ENCODE measurements around the gene PTPN7.

The PTPN7 gene

DNA sequence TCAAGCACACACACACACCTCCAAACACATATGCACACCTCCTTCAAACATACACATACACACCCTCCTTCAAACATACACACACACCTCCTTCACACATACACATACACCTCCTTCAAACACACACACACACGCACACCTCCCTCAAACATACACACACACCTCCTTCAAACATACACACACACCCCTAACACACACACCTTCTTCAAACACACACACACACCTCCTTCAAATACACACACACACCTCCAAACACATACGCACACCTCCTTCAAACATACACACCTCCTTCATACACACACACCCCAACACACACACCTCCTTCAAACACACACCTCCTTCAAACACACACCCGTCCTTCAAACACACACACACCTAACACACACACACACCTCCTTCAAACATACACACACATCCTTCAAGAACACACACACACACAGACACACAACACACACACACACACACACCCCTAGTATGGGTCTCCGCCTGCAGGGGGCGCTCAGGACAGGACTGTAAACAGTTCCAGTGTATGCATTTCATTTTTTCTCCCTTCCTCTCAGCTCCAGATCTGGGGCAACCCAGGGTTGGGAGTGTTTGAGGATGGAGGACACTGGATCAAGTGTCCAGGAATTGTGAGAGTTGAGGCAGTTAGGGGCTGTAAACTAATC, 45.3 kb upstream of the PTPN7 start:
- H3K4me1 ChIP-seq (ENCODE audit: control insufficient read depth, insufficient read depth, low read length): no peaks in the 10 kb centered on the region
- ChIA-PET CTCF (interaction anchor here (0.7 to 1.9 kb wide), 8 partner anchors 13 to 185 kb away, joined by 3 to 9 read pairs (median 4); no protein-coding TSS in a partner anchor), POLR2A (no interaction called here)
- no peaks in the 10 kb centered on the region for H3K9me3 ChIP-seq (ENCODE audit: control insufficient read depth, insufficient read depth, low read depth, low read length)
- no peak overlapping the region for H3K27ac ChIP-seq (ENCODE audit: extremely low read depth, low read depth, low read length)
- H3K36me3 ChIP-seq (ENCODE audit: control insufficient read depth in 2 of 2, insufficient read depth in 1 of 2, low read length in 2 of 2): no peaks in the 10 kb centered on the region
- no peak overlapping the region for H3K4me3 ChIP-seq (ENCODE audit: low read depth, low read length)
- TF ChIP-seq ZBTB48 (tag by site-specific recombination; IDR thresholded peaks at IDR 0.05) (0 out of 2 replicates have a peak, but pooled peaks have one; percentile 30), ZNF311 (tag by site-specific recombination; IDR thresholded peaks at IDR 0.05; ENCODE audit: borderline replicate concordance) (peak; percentile 58; the same call in 1 of the 2 replicates), ZNF416 (tag by site-specific recombination; IDR thresholded peaks at IDR 0.05) (no peak; the same call in 1 of the 2 replicates), ZNF221 (tag by site-specific recombination; IDR thresholded peaks at IDR 0.05; ENCODE audit: borderline replicate concordance) (no peak), ZNF155 (tag by site-specific recombination; IDR thresholded peaks at IDR 0.05) (no peak), ZNF777 (tag by site-specific recombination; IDR thresholded peaks at IDR 0.05; ENCODE audit: borderline replicate concordance) (no peak), ZNF560 (tag by site-specific recombination; IDR thresholded peaks at IDR 0.05; ENCODE audit: borderline replicate concordance) (0 out of 2 replicates have a peak, but pooled peaks have one; percentile 16), ZNF621 (tag by site-specific recombination; IDR thresholded peaks at IDR 0.05) (peak; percentile 30; the same call in 1 of the 2 replicates), PRDM4 (tag by site-specific recombination; IDR thresholded peaks at IDR 0.05) (no peak), ZNF19 (tag by site-specific recombination; IDR thresholded peaks at IDR 0.05; ENCODE audit: low read depth) (no peak), ZNF248 (tag by site-specific recombination; IDR thresholded peaks at IDR 0.05) (0 out of 2 replicates have a peak, but pooled peaks have one; percentile 83), ZIC2 (tag by site-specific recombination; IDR thresholded peaks at IDR 0.05) (no peak), ZNF785 (tag by site-specific recombination; IDR thresholded peaks at IDR 0.05) (peak; percentile 85; the same call in 1 of the 2 replicates), SCRT1 (tag by site-specific recombination; IDR thresholded peaks at IDR 0.05; ENCODE audit: borderline replicate concordance) (0 out of 2 replicates have a peak, but pooled peaks have one; percentile 10), ZNF521 (tag by site-specific recombination; IDR thresholded peaks at IDR 0.05) (0 out of 2 replicates have a peak, but pooled peaks have one; percentile 11), ZNF585B (tag by site-specific recombination; IDR thresholded peaks at IDR 0.05) (no peak), ZNF580 (tag by site-specific recombination; IDR thresholded peaks at IDR 0.05) (peak; percentile 70; the same call in 1 of the 2 replicates), ZNF670 (tag by site-specific recombination; IDR thresholded peaks at IDR 0.05; ENCODE audit: low read depth) (0 out of 2 replicates have a peak, but pooled peaks have one; percentile 33), ZNF571 (tag by site-specific recombination; IDR thresholded peaks at IDR 0.05) (0 out of 2 replicates have a peak, but pooled peaks have one; percentile 23), SETDB1 (IDR thresholded peaks at IDR 0.05; ENCODE audit: insufficient read length, low read length) (no peak), RBAK (tag by site-specific recombination; IDR thresholded peaks at IDR 0.05) (0 out of 2 replicates have a peak, but pooled peaks have one; percentile 23), KLF1 (tag by site-specific recombination; IDR thresholded peaks at IDR 0.05) (no peak), ZNF24 (tag by site-specific recombination; IDR thresholded peaks at IDR 0.05) (no peak), YY2 (tag by site-specific recombination; IDR thresholded peaks at IDR 0.05) (no peak), ZNF138 (tag by site-specific recombination; IDR thresholded peaks at IDR 0.05; ENCODE audit: borderline replicate concordance) (no peak), ZNF26 (tag by site-specific recombination; IDR thresholded peaks at IDR 0.05) (no peak)
- TF ChIP-seq, protein P1, sequence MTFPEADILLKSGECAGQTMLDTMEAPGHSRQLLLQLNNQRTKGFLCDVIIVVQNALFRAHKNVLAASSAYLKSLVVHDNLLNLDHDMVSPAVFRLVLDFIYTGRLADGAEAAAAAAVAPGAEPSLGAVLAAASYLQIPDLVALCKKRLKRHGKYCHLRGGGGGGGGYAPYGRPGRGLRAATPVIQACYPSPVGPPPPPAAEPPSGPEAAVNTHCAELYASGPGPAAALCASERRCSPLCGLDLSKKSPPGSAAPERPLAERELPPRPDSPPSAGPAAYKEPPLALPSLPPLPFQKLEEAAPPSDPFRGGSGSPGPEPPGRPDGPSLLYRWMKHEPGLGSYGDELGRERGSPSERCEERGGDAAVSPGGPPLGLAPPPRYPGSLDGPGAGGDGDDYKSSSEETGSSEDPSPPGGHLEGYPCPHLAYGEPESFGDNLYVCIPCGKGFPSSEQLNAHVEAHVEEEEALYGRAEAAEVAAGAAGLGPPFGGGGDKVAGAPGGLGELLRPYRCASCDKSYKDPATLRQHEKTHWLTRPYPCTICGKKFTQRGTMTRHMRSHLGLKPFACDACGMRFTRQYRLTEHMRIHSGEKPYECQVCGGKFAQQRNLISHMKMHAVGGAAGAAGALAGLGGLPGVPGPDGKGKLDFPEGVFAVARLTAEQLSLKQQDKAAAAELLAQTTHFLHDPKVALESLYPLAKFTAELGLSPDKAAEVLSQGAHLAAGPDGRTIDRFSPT (tag by site-specific recombination; IDR thresholded peaks at IDR 0.05): no peak
- TF ChIP-seq, protein P2, sequence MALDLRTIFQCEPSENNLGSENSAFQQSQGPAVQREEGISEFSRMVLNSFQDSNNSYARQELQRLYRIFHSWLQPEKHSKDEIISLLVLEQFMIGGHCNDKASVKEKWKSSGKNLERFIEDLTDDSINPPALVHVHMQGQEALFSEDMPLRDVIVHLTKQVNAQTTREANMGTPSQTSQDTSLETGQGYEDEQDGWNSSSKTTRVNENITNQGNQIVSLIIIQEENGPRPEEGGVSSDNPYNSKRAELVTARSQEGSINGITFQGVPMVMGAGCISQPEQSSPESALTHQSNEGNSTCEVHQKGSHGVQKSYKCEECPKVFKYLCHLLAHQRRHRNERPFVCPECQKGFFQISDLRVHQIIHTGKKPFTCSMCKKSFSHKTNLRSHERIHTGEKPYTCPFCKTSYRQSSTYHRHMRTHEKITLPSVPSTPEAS (tag by site-specific recombination; IDR thresholded peaks at IDR 0.05): peak; percentile 87
- TF ChIP-seq, protein P3, sequence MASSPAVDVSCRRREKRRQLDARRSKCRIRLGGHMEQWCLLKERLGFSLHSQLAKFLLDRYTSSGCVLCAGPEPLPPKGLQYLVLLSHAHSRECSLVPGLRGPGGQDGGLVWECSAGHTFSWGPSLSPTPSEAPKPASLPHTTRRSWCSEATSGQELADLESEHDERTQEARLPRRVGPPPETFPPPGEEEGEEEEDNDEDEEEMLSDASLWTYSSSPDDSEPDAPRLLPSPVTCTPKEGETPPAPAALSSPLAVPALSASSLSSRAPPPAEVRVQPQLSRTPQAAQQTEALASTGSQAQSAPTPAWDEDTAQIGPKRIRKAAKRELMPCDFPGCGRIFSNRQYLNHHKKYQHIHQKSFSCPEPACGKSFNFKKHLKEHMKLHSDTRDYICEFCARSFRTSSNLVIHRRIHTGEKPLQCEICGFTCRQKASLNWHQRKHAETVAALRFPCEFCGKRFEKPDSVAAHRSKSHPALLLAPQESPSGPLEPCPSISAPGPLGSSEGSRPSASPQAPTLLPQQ (tag by site-specific recombination; IDR thresholded peaks at IDR 0.05): no peak

Measured in HEK293 (cell line).